Measurements from ENCODE around the gene EGFLAM. TPM values are rescaled to one million over a fixed set of nuclear protein-coding genes. Genes with fewer than 3 reads are reported as not detected.

Gene EGFLAM
- total and polyA plus RNA-seq, 2 experiments from 2014 or later, result 0.24 to 1.9 TPM

DNA sequence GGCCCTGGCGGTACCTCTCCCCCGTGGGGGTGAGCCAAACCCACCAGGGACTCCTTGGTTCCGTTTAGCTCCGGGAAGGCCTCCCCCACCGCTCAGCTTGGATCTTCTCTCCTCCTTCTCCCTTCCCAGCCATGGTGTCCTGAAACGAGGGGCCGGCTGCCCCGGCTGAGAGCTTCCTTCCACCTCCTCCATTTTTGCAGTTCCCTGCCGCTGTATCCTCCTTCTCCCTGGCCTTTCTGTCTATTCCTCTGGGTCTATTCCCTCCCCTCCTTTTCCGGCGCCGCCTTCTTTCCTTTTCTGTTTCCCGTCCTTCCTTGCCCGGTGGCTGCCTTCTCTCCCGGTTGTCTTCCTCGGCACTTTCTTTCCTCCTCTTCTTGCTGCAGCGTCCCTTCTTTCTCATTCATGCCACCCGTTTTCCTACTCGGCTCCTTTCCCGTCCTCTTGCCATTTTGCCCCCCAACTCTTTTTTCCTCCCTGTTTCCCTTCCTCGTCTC lies 187.7 kb downstream of the EGFLAM start:
- Histone ChIP-seq H3K79me2 (replicated peaks; ENCODE audit: insufficient read depth) (no peaks in the 10 kb centered on the region), H3K4me2 (no peak overlapping the region), H3F3A (replicated peaks; ENCODE audit: low read depth) (no peaks in the 10 kb centered on the region), H3K27me3 (ENCODE audit: insufficient read depth) (no peaks in the 10 kb centered on the region), H3K4me1 (ENCODE audit: insufficient read depth) (no peaks in the 10 kb centered on the region), H4K20me1 (replicated peaks; ENCODE audit: insufficient read depth) (no peaks in the 10 kb centered on the region), H2AFZ (peak overlapping the region; percentile 88), H3K4me3 (no peak overlapping the region), H3K27ac (ENCODE audit: low read depth) (no peak overlapping the region), H3K9me2 (ENCODE audit: insufficient read depth) (no peaks in the 10 kb centered on the region), H3K36me3 (ENCODE audit: insufficient read depth) (no peaks in the 10 kb centered on the region)
- no peak overlapping the region for H3K4me3 Mint-ChIP-seq
- no peaks in the 10 kb centered on the region; the same call in 2 of the 3 replicates for H3K9me3 Mint-ChIP-seq
- no peak overlapping the region for H3K27ac Mint-ChIP-seq
- H3K36me3 Mint-ChIP-seq (ENCODE audit: low read depth), result no peaks in the 10 kb centered on the region
- peaks cover 4% of the 10 kb centered on the region for H3K27me3 Mint-ChIP-seq (ENCODE audit: insufficient read depth, low read depth, poor library complexity)
- DNase-seq (ENCODE audit: low spot score), result no peak
- TF ChIP-seq EZH2phosphoT487 (IDR thresholded peaks at IDR 0.05; ENCODE audit: unreplicated experiment) (no peak), JUNB (IDR thresholded peaks at IDR 0.05; ENCODE audit: unreplicated experiment) (no peak), ZNF331 (CRISPR knock-in tag; IDR thresholded peaks at IDR 0.05; ENCODE audit: low read depth) (no peak), POLR2AphosphoS5 (IDR thresholded peaks at IDR 0.05; ENCODE audit: low read depth) (no peak), NANOG (IDR thresholded peaks at IDR 0.05; ENCODE audit: borderline replicate concordance) (no peak), STAT1 (IDR thresholded peaks at IDR 0.05; ENCODE audit: unreplicated experiment) (no peak), CREB1 (CRISPR knock-in tag; IDR thresholded peaks at IDR 0.05; ENCODE audit: low read depth) (no peak)
- TF ChIP-seq, protein P1, sequence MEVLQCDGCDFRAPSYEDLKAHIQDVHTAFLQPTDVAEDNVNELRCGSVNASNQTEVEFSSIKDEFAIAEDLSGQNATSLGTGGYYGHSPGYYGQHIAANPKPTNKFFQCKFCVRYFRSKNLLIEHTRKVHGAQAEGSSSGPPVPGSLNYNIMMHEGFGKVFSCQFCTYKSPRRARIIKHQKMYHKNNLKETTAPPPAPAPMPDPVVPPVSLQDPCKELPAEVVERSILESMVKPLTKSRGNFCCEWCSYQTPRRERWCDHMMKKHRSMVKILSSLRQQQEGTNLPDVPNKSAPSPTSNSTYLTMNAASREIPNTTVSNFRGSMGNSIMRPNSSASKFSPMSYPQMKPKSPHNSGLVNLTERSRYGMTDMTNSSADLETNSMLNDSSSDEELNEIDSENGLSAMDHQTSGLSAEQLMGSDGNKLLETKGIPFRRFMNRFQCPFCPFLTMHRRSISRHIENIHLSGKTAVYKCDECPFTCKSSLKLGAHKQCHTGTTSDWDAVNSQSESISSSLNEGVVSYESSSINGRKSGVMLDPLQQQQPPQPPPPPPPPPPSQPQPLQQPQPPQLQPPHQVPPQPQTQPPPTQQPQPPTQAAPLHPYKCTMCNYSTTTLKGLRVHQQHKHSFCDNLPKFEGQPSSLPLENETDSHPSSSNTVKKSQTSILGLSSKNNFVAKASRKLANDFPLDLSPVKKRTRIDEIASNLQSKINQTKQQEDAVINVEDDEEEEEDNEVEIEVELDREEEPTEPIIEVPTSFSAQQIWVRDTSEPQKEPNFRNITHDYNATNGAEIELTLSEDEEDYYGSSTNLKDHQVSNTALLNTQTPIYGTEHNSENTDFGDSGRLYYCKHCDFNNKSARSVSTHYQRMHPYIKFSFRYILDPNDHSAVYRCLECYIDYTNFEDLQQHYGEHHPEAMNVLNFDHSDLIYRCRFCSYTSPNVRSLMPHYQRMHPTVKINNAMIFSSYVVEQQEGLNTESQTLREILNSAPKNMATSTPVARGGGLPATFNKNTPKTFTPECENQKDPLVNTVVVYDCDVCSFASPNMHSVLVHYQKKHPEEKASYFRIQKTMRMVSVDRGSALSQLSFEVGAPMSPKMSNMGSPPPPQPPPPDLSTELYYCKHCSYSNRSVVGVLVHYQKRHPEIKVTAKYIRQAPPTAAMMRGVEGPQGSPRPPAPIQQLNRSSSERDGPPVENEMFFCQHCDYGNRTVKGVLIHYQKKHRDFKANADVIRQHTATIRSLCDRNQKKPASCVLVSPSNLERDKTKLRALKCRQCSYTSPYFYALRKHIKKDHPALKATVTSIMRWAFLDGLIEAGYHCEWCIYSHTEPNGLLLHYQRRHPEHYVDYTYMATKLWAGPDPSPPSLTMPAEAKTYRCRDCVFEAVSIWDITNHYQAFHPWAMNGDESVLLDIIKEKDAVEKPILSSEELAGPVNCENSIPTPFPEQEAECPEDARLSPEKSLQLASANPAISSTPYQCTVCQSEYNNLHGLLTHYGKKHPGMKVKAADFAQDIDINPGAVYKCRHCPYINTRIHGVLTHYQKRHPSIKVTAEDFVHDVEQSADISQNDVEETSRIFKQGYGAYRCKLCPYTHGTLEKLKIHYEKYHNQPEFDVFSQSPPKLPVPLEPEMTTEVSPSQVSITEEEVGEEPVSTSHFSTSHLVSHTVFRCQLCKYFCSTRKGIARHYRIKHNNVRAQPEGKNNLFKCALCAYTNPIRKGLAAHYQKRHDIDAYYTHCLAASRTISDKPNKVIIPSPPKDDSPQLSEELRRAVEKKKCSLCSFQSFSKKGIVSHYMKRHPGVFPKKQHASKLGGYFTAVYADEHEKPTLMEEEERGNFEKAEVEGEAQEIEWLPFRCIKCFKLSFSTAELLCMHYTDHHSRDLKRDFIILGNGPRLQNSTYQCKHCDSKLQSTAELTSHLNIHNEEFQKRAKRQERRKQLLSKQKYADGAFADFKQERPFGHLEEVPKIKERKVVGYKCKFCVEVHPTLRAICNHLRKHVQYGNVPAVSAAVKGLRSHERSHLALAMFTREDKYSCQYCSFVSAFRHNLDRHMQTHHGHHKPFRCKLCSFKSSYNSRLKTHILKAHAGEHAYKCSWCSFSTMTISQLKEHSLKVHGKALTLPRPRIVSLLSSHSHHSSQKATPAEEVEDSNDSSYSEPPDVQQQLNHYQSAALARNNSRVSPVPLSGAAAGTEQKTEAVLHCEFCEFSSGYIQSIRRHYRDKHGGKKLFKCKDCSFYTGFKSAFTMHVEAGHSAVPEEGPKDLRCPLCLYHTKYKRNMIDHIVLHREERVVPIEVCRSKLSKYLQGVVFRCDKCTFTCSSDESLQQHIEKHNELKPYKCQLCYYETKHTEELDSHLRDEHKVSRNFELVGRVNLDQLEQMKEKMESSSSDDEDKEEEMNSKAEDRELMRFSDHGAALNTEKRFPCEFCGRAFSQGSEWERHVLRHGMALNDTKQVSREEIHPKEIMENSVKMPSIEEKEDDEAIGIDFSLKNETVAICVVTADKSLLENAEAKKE (CRISPR knock-in tag; IDR thresholded peaks at IDR 0.05), result no peak
- no peak for ATAC-seq
- no peaks in the 10 kb centered on the region; the same call in 2 of the 3 replicates for H3K4me1 Mint-ChIP-seq

All from GM23338 (cell line).